ENCODE data around the gene SF3A1. TPM values are rescaled to one million over a fixed set of nuclear protein-coding genes. Genes with fewer than 3 reads are reported as not detected.
A peak's percentile ranks its signal among the peaks of the same experiment; 100 is the strongest.
"Not testable (repeated sequence)": the region's sequence is repeated elsewhere in the genome, so short reads cannot be mapped to it uniquely, and the experiment has no call there.

SF3A1 gene
- total and polyA plus RNA-seq, 7 experiments from 2014 or later = 83.2 to 341 (median 282) TPM

- Mint-ChIP-seq H3K4me3 (no peak overlapping the region), H3K27ac (peak overlapping the region in 1 of 9 donors; percentile 66), H3K9me3 (peaks cover 0 to 3% (median 0%) of the 10 kb centered on the region in 11 donors), H3K4me1 (peaks cover 0 to 23% (median 4%) of the 10 kb centered on the region in 7 donors), H3K27me3 (no peaks in the 10 kb centered on the region), H3K36me3 (peaks cover 13 to 66% (median 29%) of the 10 kb centered on the region in 5 donors)
- Histone ChIP-seq H3K27ac (ENCODE audit: low read depth, low read length) (no peak overlapping the region), H3K4me3 (ENCODE audit: low read length) (no peak overlapping the region), H3K9me3 (ENCODE audit: control insufficient read depth in 2 of 3, low read length in 3 of 3) (no peaks in the 10 kb centered on the region), H3K36me3 (ENCODE audit: control insufficient read depth in 2 of 3, insufficient read depth in 3 of 3, low read length in 3 of 3) (peaks cover 67 to 100% (median 86%) of the 10 kb centered on the region in 3 experiments), H3K27me3 (ENCODE audit: control insufficient read depth in 2 of 2, insufficient read depth in 2 of 2, low read length in 2 of 2) (no peaks in the 10 kb centered on the region), H3K4me1 (ENCODE audit: control insufficient read depth in 2 of 2, insufficient read depth in 2 of 2, low read length in 2 of 2) (peaks cover 0 to 4% of the 10 kb centered on the region in 2 donors)
- CTCF ChIA-PET = interaction anchor here (0.6 kb wide), 1 partner anchor 150 kb away, joined by 3 read pairs; no protein-coding TSS in a partner anchor
- POLR2A ChIA-PET = interaction anchor here (1.3 to 48.9 kb wide), 2 partner anchors 16 to 38 kb away, joined by 3 to 1265 read pairs; partner anchors contain the start of gene CASTOR1
- ATAC-seq = no peak
- intact Hi-C loops (cut with micrococcal nuclease) = no loop called here
- no peak for DNase-seq
Measured at GRCh38 chr22:30338802-30339201, 17.9 kb downstream of the SF3A1 start.

DNA sequence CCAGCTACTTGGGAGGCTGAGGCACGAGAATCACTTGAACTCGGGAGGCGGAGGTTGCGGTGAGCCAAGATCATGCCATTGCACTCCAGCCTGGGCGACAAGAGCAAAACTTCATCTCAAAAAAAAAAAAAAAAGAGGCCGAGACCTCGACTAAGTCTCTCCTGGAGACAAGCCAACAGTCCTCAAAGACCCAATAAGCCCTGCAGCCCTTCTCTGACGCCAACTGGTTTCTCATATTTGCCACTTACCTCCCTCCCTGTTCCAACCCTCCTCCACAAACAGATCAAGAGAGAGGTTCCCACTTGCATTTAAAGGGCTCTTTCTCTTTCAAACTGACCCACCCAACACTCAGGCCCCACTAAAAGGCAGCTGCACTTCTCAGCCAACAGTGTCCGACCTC, 18.4 kb downstream of the SF3A1 start:
- H3K4me3 ChIP-seq (ENCODE audit: low read length); H3K27ac ChIP-seq (ENCODE audit: low read depth, low read length); DNase-seq; H3K27me3 ChIP-seq (ENCODE audit: control insufficient read depth in 2 of 2, insufficient read depth in 2 of 2, low read length in 2 of 2); ATAC-seq; H3K9me3 ChIP-seq (ENCODE audit: control insufficient read depth in 2 of 3, low read length in 3 of 3); H3K4me1 ChIP-seq (ENCODE audit: control insufficient read depth in 2 of 2, insufficient read depth in 2 of 2, low read length in 2 of 2); H3K27me3 Mint-ChIP-seq; H3K4me3 Mint-ChIP-seq; intact Hi-C loops (cut with micrococcal nuclease); H3K9me3 Mint-ChIP-seq: not testable (repeated sequence)
- H3K36me3 Mint-ChIP-seq = peaks cover 11 to 63% (median 26%) of the 10 kb centered on the region in 5 donors
- H3K27ac Mint-ChIP-seq = peak overlapping the region in 2 of 9 donors; percentile 8 to 43
- peaks cover 63 to 100% (median 86%) of the 10 kb centered on the region in 3 experiments for H3K36me3 ChIP-seq (ENCODE audit: control insufficient read depth in 2 of 3, insufficient read depth in 3 of 3, low read length in 3 of 3)
- POLR2A ChIA-PET = interaction anchor here (0.7 to 48.9 kb wide), 3 partner anchors 17 to 105 kb away, joined by 3 to 1265 read pairs (median 3); partner anchors contain the start of gene CASTOR1
- H3K4me1 Mint-ChIP-seq = peaks cover 0 to 27% (median 4%) of the 10 kb centered on the region in 7 donors
- CTCF ChIA-PET = interaction anchor here (0.6 to 0.7 kb wide), 2 partner anchors 150 to 234 kb away, joined by 3 read pairs; no protein-coding TSS in a partner anchor

GRCh38 chr22:30337461-30337778, 19.3 kb downstream of the SF3A1 start:
- no peak for DNase-seq
- peaks cover 0 to 5% of the 10 kb centered on the region in 2 donors for H3K4me1 ChIP-seq (ENCODE audit: control insufficient read depth in 2 of 2, insufficient read depth in 2 of 2, low read length in 2 of 2)
- Mint-ChIP-seq H3K27me3 (no peaks in the 10 kb centered on the region), H3K4me3 (no peak overlapping the region), H3K27ac (peak overlapping the region in 1 of 9 donors; percentile 10), H3K36me3 (peaks cover 8 to 56% (median 23%) of the 10 kb centered on the region in 5 donors), H3K9me3 (peaks cover 0 to 3% (median 0%) of the 10 kb centered on the region in 11 donors), H3K4me1 (peaks cover 0 to 33% (median 0%) of the 10 kb centered on the region in 7 donors)
- no peak for ATAC-seq
- H3K27me3 ChIP-seq (ENCODE audit: control insufficient read depth in 2 of 2, insufficient read depth in 2 of 2, low read length in 2 of 2) = no peaks in the 10 kb centered on the region
- peaks cover 54 to 100% (median 80%) of the 10 kb centered on the region in 3 experiments for H3K36me3 ChIP-seq (ENCODE audit: control insufficient read depth in 2 of 3, insufficient read depth in 3 of 3, low read length in 3 of 3)
- ChIA-PET POLR2A (interaction anchor here (1.1 to 48.9 kb wide), 3 partner anchors 10 to 36 kb away, joined by 4 to 1265 read pairs (median 10); partner anchors contain the start of genes CASTOR1 and TBC1D10A), CTCF (interaction anchor here (0.7 kb wide), 1 partner anchor 233 kb away, joined by 3 read pairs; no protein-coding TSS in a partner anchor)
- no peak overlapping the region for H3K4me3 ChIP-seq (ENCODE audit: low read length)
- intact Hi-C loops (cut with micrococcal nuclease) = no loop called here
- H3K9me3 ChIP-seq (ENCODE audit: control insufficient read depth in 2 of 3, low read length in 3 of 3) = no peaks in the 10 kb centered on the region
- H3K27ac ChIP-seq (ENCODE audit: low read depth, low read length) = no peak overlapping the region

- Mint-ChIP-seq H3K27ac (peak overlapping the region in 4 of 9 donors; percentile 49 to 72 (median 62)), H3K27me3 (no peaks in the 10 kb centered on the region)
- POLR2A ChIA-PET = interaction anchor here (1.1 to 48.9 kb wide), 5 partner anchors 9 to 36 kb away, joined by 3 to 1265 read pairs (median 5); partner anchors contain the start of genes CASTOR1 and TBC1D10A
Measured at GRCh38 chr22:30336752-30337460, 19.8 kb downstream of the SF3A1 start.

GRCh38 chr22:30335236-30335635, 21.5 kb downstream of the SF3A1 start:
- Histone ChIP-seq H3K4me1 (ENCODE audit: control insufficient read depth in 2 of 2, insufficient read depth in 2 of 2, low read length in 2 of 2) (peaks cover 0 to 5% of the 10 kb centered on the region in 2 donors), H3K36me3 (ENCODE audit: control insufficient read depth in 2 of 3, insufficient read depth in 3 of 3, low read length in 3 of 3) (peaks cover 44 to 89% (median 61%) of the 10 kb centered on the region in 3 experiments), H3K27me3 (ENCODE audit: control insufficient read depth in 2 of 2, insufficient read depth in 2 of 2, low read length in 2 of 2) (no peaks in the 10 kb centered on the region), H3K9me3 (ENCODE audit: control insufficient read depth in 2 of 3, low read length in 3 of 3) (no peaks in the 10 kb centered on the region), H3K4me3 (ENCODE audit: low read length) (no peak overlapping the region), H3K27ac (ENCODE audit: low read depth, low read length) (peak overlapping the region; percentile 9)
- intact Hi-C loops (cut with micrococcal nuclease) = no loop called here
- DNase-seq (no peak), ATAC-seq (no peak)
- CTCF ChIA-PET = interaction anchor here (1.0 to 1.5 kb wide), 3 partner anchors 47 to 72 kb away, joined by 3 to 4 read pairs (median 3); no protein-coding TSS in a partner anchor
- Mint-ChIP-seq H3K36me3 (peaks cover 8 to 50% (median 25%) of the 10 kb centered on the region in 5 donors), H3K27ac (peak overlapping the region in 4 of 9 donors; percentile 22 to 74 (median 40)), H3K4me1 (peaks cover 0 to 37% (median 5%) of the 10 kb centered on the region in 7 donors), H3K4me3 (no peak overlapping the region), H3K9me3 (peaks cover 0 to 3% (median 0%) of the 10 kb centered on the region in 11 donors), H3K27me3 (no peaks in the 10 kb centered on the region)
- POLR2A ChIA-PET = interaction anchor here (1.1 to 48.9 kb wide), 5 partner anchors 9 to 34 kb away, joined by 4 to 1265 read pairs (median 6); partner anchors contain the start of genes CASTOR1, CCDC157, SF3A1 and TBC1D10A

More at GRCh38 chr22:30336752-30337460, 19.8 kb downstream of the SF3A1 start:
- no peaks in the 10 kb centered on the region for H3K9me3 ChIP-seq (ENCODE audit: control insufficient read depth in 2 of 3, low read length in 3 of 3)
- intact Hi-C loops (cut with micrococcal nuclease) = no loop called here
- H3K4me3 ChIP-seq (ENCODE audit: low read length) = no peak overlapping the region
- peaks cover 0 to 5% of the 10 kb centered on the region in 2 donors for H3K4me1 ChIP-seq (ENCODE audit: control insufficient read depth in 2 of 2, insufficient read depth in 2 of 2, low read length in 2 of 2)
- no peak for DNase-seq
- ATAC-seq = no peak
- CTCF ChIA-PET = interaction anchor here (1.1 kb wide), 1 partner anchor 49 kb away, joined by 3 read pairs; no protein-coding TSS in a partner anchor
- Mint-ChIP-seq H3K4me1 (peaks cover 0 to 37% (median 0%) of the 10 kb centered on the region in 7 donors), H3K36me3 (peaks cover 4 to 52% (median 20%) of the 10 kb centered on the region in 5 donors), H3K9me3 (peaks cover 0 to 3% (median 0%) of the 10 kb centered on the region in 11 donors), H3K4me3 (no peak overlapping the region)
- no peak overlapping the region for H3K27ac ChIP-seq (ENCODE audit: low read depth, low read length)
- peaks cover 49 to 99% (median 75%) of the 10 kb centered on the region in 3 experiments for H3K36me3 ChIP-seq (ENCODE audit: control insufficient read depth in 2 of 3, insufficient read depth in 3 of 3, low read length in 3 of 3)
- H3K27me3 ChIP-seq (ENCODE audit: control insufficient read depth in 2 of 2, insufficient read depth in 2 of 2, low read length in 2 of 2) = no peaks in the 10 kb centered on the region

- CTCF ChIA-PET = interaction anchor here (1.0 to 1.5 kb wide), 3 partner anchors 46 to 71 kb away, joined by 3 to 4 read pairs (median 3); no protein-coding TSS in a partner anchor
- intact Hi-C loops (cut with micrococcal nuclease) = no loop called here
- POLR2A ChIA-PET = interaction anchor here (1.1 to 48.9 kb wide), 4 partner anchors 8 to 33 kb away, joined by 4 to 1265 read pairs (median 8); partner anchors contain the start of genes CASTOR1, CCDC157, SF3A1 and TBC1D10A
- Mint-ChIP-seq H3K4me3 (no peak overlapping the region), H3K9me3 (peaks cover 0 to 3% (median 0%) of the 10 kb centered on the region in 11 donors), H3K27me3 (no peaks in the 10 kb centered on the region), H3K4me1 (peaks cover 0 to 37% (median 5%) of the 10 kb centered on the region in 7 donors), H3K36me3 (peaks cover 8 to 46% (median 25%) of the 10 kb centered on the region in 5 donors), H3K27ac (peak overlapping the region in 6 of 9 donors; percentile 11 to 74 (median 27))
- no peak for DNase-seq
- H3K36me3 ChIP-seq (ENCODE audit: control insufficient read depth in 2 of 3, insufficient read depth in 3 of 3, low read length in 3 of 3) = peaks cover 40 to 83% (median 56%) of the 10 kb centered on the region in 3 experiments
- no peaks in the 10 kb centered on the region for H3K9me3 ChIP-seq (ENCODE audit: control insufficient read depth in 2 of 3, low read length in 3 of 3)
- no peak for ATAC-seq
- no peaks in the 10 kb centered on the region for H3K27me3 ChIP-seq (ENCODE audit: control insufficient read depth in 2 of 2, insufficient read depth in 2 of 2, low read length in 2 of 2)
- peak overlapping the region; percentile 9 for H3K27ac ChIP-seq (ENCODE audit: low read depth, low read length)
- no peak overlapping the region for H3K4me3 ChIP-seq (ENCODE audit: low read length)
- peaks cover 0 to 5% of the 10 kb centered on the region in 2 donors for H3K4me1 ChIP-seq (ENCODE audit: control insufficient read depth in 2 of 2, insufficient read depth in 2 of 2, low read length in 2 of 2)
Measured at GRCh38 chr22:30334646-30335045, 22.0 kb downstream of the SF3A1 start.
